Neural cell (in vitro differentiated cells): ENCODE measurements around the gene RPS27L. TPM values are rescaled to one million over a fixed set of nuclear protein-coding genes. Genes with fewer than 3 reads are reported as not detected.

ENCODE experiments used
- H2AFZ ChIP-seq: fragments of 200-600, 300-800 bp; sonication (generic), shearing (Covaris generic); 2 replicates; pipeline ENCODE4 v1.6.0; 2014; ENCODE audit warnings: low read depth, mild to moderate bottlenecking, antibody characterized with exemption, low read length, moderate library complexity
- H3F3A ChIP-seq: fragments of 200-600 bp; shearing (Covaris generic); 2 replicates; pipeline ENCODE4 v1.6.1; 2016; ENCODE audit warnings: mild to moderate bottlenecking, moderate library complexity, mixed read lengths, antibody characterized with exemption, low read length; ENCODE audit not compliant: insufficient read depth, poor library complexity, severe bottlenecking
- H3K27ac ChIP-seq: fragments of 200-600, 300-800 bp; sonication (generic), shearing (Covaris generic); 2 replicates; pipeline ENCODE4 v1.5.1; 2014; ENCODE audit warnings: mild to moderate bottlenecking, low read length, moderate library complexity
- H3K27me3 ChIP-seq: fragments of 300-800, 200-600 bp; sonication (generic), shearing (Covaris generic); 2 replicates; pipeline ENCODE4 v1.6.0; 2014; ENCODE audit warnings: mild to moderate bottlenecking, low read depth, low read length, moderate library complexity; ENCODE audit not compliant: insufficient read depth
- H3K36me3 ChIP-seq: fragments of 300-800, 200-600 bp; sonication (generic), shearing (Covaris generic); 2 replicates; pipeline ENCODE4 v1.5.1; 2014; ENCODE audit warnings: mild to moderate bottlenecking, antibody characterized with exemption, low read length, moderate library complexity; ENCODE audit not compliant: insufficient read depth
- H3K4me2 ChIP-seq: fragments of 300-800, 200-600 bp; sonication (generic), shearing (Covaris generic); 2 replicates; pipeline ENCODE4 v1.6.0; 2014; ENCODE audit warnings: mild to moderate bottlenecking, low read length
- H3K4me3 ChIP-seq: fragments of 300-800, 200-600 bp; sonication (generic), shearing (Covaris generic); 2 replicates; pipeline ENCODE4 v1.5.1; 2014; ENCODE audit warnings: mild to moderate bottlenecking, low read length, moderate library complexity
- H3K79me2 ChIP-seq: fragments of 200-600 bp; shearing (Covaris generic); replicated peaks from 2 replicates; pipeline ENCODE4 v1.6.0; 2014; ENCODE audit warnings: mild to moderate bottlenecking, low read length, moderate library complexity; ENCODE audit not compliant: insufficient read depth
- H3K9ac ChIP-seq: fragments of 300-800, 200-600 bp; sonication (generic), shearing (Covaris generic); 2 replicates; pipeline ENCODE4 v1.6.1; 2016; ENCODE audit warnings: mild to moderate bottlenecking, low read length, mixed read lengths
- H3K9me2 ChIP-seq: fragments of 200-600 bp; shearing (Covaris generic); 2 replicates; pipeline ENCODE4 v1.6.1; 2016; ENCODE audit warnings: mild to moderate bottlenecking, low read length, mixed read lengths; ENCODE audit not compliant: insufficient read depth
- H3K9me3 ChIP-seq: fragments of 200-600, 300-800 bp; sonication (generic), shearing (Covaris generic); 2 replicates; pipeline ENCODE4 v1.6.1; 2016; ENCODE audit warnings: mild to moderate bottlenecking, mixed run types, low read length, moderate library complexity, mixed read lengths
- H4K20me1 ChIP-seq: fragments of 200-600 bp; shearing (Covaris generic); 2 replicates; pipeline ENCODE4 v1.6.1; 2016; ENCODE audit warnings: mild to moderate bottlenecking, mixed run types; ENCODE audit not compliant: insufficient read depth
- CTCF ChIP-seq: fragments of 450-650 bp; IDR thresholded peaks from 2 replicates; pipeline ENCODE4 v1.5.1; 2014; ENCODE audit warnings: antibody characterized with exemption, mild to moderate bottlenecking, moderate library complexity; ENCODE audit not compliant: poor library complexity, severe bottlenecking
- EP300 ChIP-seq: fragments of 450-650 bp; conservative IDR thresholded peaks from 2 replicates; pipeline ENCODE4 v1.6.1; 2014; ENCODE audit warnings: antibody characterized with exemption, mild to moderate bottlenecking, moderate library complexity; ENCODE audit not compliant: poor library complexity, severe bottlenecking
- EZH2 ChIP-seq: fragments of 200-600, 300-800 bp; shearing (Covaris generic), sonication (generic); IDR thresholded peaks from 2 replicates; pipeline ENCODE4 v1.6.1; 2014; ENCODE audit warnings: antibody characterized with exemption, low read length, borderline replicate concordance, mild to moderate bottlenecking; ENCODE audit not compliant: insufficient read depth, poor library complexity, severe bottlenecking
- MXI1 ChIP-seq: fragments of 450-650 bp; conservative IDR thresholded peaks from 2 replicates; pipeline ENCODE4 v1.6.1; 2014; ENCODE audit warnings: antibody characterized with exemption, mild to moderate bottlenecking; ENCODE audit not compliant: poor library complexity, severe bottlenecking
- POLR2AphosphoS5 ChIP-seq: IDR thresholded peaks from 2 replicates; pipeline ENCODE4 v1.6.1; 2012
- RAD21 ChIP-seq: fragments of 450-650 bp; conservative IDR thresholded peaks from 2 replicates; pipeline ENCODE4 v1.6.1; 2014; ENCODE audit warnings: antibody characterized with exemption, mild to moderate bottlenecking, moderate library complexity
- REST ChIP-seq: IDR thresholded peaks from 2 replicates; pipeline ENCODE4 v1.6.1; 2012; ENCODE audit warnings: borderline replicate concordance
- SMC3 ChIP-seq: fragments of 450-650 bp; conservative IDR thresholded peaks from 2 replicates; pipeline ENCODE4 v1.6.1; 2014; ENCODE audit warnings: antibody characterized with exemption, mild to moderate bottlenecking, moderate library complexity; ENCODE audit not compliant: poor library complexity
- TAF1 ChIP-seq: IDR thresholded peaks from 2 replicates; pipeline ENCODE4 v1.6.1; 2012; ENCODE audit warnings: low read depth
- polyA plus RNA-seq: library from polyadenylated mRNA; depleted of rRNA; stranded (reverse); fragments of >200 nt; gene quantifications from 2 replicates; pipeline ENCODE4 v1.2.3, GENCODE V29; 2014

RPS27L gene
- polyA plus RNA-seq, 1 donor from 2014 or later = 58.2 TPM

- Histone ChIP-seq H4K20me1 (no peaks in the 10 kb centered on the region), H3F3A (no peaks in the 10 kb centered on the region), H3K27ac (no peak overlapping the region), H3K9me2 (no peaks in the 10 kb centered on the region), H3K27me3 (no peaks in the 10 kb centered on the region), H3K4me3 (no peak overlapping the region), H3K36me3 (no peaks in the 10 kb centered on the region), H3K9me3 (no peaks in the 10 kb centered on the region), H3K4me2 (no peak overlapping the region), H3K9ac (no peak overlapping the region), H3K79me2 (peaks cover 89% of the 10 kb centered on the region), H2AFZ (no peak overlapping the region)
- TF ChIP-seq POLR2AphosphoS5 (no peak), REST (no peak), MXI1 (no peak), CTCF (no peak), EP300 (no peak), EZH2 (no peak), TAF1 (no peak), SMC3 (no peak), RAD21 (no peak)
These were observed 43.4 kb upstream of the RPS27L start for GRCh38 chr15:63200464-63201249.

GRCh38 chr15:63198371-63199250 is 41.3 kb upstream of the RPS27L start:
- H3K36me3 ChIP-seq = no peaks in the 10 kb centered on the region
- no peaks in the 10 kb centered on the region for H3K27me3 ChIP-seq
- TF ChIP-seq EP300 (no peak), CTCF (no peak), REST (no peak), SMC3 (no peak), RAD21 (no peak)
- H3K27ac ChIP-seq = no peak overlapping the region
- no peak overlapping the region for H3K9ac ChIP-seq
- no peak overlapping the region for H3K4me3 ChIP-seq
- H3K9me2 ChIP-seq = no peaks in the 10 kb centered on the region
- no peaks in the 10 kb centered on the region for H4K20me1 ChIP-seq
- no peak overlapping the region for H3K4me2 ChIP-seq
- peaks cover 94% of the 10 kb centered on the region for H3K79me2 ChIP-seq
- no peak overlapping the region for H2AFZ ChIP-seq
- H3K9me3 ChIP-seq = no peaks in the 10 kb centered on the region
- no peaks in the 10 kb centered on the region for H3F3A ChIP-seq
